Cerebellar nuclear complex (tissue), 1 donor: ENCODE data around the gene SUGP2.
"Not testable (repeated sequence)": the region's sequence is repeated elsewhere in the genome, so short reads cannot be mapped to it uniquely, and the experiment has no call there.

Experiments
- DNase-seq, 2 experiments: peaks; one replicate each; lab custom pipeline; 2025; lab: John Stamatoyannopoulos, UW

Gene SUGP2

GRCh38 chr19:19031891-19032290, 1.4 kb downstream of the SUGP2 start:
- DNase-seq = no peak

DNA sequence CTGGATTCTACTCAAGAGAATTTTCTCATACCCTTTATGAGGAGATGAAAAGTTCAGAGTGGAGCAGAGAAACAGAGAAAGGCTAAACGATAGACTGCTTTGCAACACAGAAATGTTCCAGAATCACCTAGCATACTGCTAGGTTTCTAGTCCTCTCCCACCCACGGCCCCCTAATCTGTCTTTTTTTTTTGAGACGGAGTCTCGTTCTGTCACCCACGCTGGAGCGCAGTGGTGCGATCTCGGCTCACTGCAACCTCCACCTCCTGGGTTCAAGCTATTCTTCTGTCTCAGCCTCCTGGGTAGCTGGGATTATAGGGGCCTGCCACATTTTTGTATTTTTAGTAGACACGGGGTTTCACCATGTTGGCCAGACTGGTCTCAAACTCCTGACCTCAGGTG, 4.8 kb downstream of the SUGP2 start:
- no peak for DNase-seq

DNA sequence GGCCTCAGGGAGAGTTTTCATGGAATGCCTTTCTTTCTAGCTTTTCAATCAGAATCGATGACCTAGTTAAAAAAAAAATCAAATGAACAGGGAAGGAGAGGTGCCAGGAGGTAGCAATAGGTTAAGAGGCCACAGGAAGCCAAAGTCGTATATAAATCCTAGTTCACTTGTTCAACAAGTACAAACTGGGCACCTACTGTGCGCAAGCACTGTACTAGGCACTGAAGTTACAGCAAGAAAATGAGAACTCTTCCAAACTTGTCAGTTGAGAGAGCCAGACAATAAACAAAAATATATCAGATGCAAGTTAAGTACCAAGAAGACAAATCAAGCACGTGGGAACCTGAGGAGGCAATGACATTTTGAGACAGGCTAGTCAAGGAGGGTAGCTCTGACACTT, 6.1 kb downstream of the SUGP2 start:
- DNase-seq = no peak

DNA sequence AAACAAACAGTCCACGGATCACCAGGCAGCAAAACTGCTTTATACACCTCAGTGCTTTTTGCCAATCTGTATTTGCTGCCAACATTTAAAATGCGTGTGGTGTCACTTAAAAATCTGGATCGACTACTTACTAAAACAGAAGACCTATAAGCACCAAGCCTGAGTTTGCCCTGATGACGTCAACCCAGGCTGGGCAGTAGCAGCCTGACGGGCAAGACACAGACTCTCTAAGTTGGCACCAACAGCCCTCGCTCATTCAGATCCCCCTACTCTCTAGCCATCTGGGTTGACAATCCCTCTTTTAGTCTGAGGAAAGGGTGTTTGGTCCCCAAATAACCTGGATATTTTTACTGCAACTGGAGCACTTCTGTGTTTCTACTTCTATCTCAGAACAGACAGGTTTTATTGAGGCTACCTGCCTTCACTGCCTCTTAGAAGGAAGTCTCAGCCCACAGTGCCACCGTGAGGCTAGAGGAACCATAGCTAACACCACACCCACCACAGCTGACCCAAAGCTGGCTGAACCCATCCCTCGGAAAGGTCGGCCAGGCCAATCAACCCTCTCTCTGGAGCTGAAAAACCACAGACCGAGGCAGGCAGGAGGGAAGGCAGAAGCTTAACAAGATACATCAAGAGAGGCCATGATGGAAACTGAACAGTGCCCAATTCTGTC, 6.9 kb downstream of the SUGP2 start:
- DNase-seq = no peak

DNA sequence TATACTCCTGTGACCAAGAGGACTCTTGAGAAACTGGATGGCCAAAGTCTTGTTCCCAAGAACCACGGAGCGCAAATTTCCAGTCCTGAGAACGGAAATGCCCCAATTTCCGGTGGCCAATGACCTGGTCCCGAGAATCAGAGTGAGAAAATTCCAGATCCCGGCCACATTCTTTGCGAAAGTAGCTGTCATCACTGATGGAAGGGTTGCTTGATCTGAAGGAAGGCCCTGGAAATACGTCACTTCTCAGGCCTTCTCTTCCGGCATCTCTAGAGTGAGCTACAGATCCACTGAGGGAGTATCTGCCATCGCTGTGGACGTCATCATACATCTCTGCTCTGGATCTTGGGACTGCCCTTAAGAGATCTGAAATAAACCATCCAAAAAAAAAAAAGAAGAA, 7.5 kb downstream of the SUGP2 start:
- no peak for DNase-seq

GRCh38 chr19:19023376-19023775, 9.9 kb downstream of the SUGP2 start:
- DNase-seq = not testable (repeated sequence)

- no peak for DNase-seq
Measured at GRCh38 chr19:19022380-19022961, 10.8 kb downstream of the SUGP2 start.

- DNase-seq = no peak
Measured at GRCh38 chr19:19021115-19021514, 12.2 kb downstream of the SUGP2 start.

GRCh38 chr19:19010551-19010950, 22.8 kb downstream of the SUGP2 start:
- no peak for DNase-seq

- DNase-seq = no peak
Measured at GRCh38 chr19:19009951-19010350, 23.4 kb downstream of the SUGP2 start.

DNA sequence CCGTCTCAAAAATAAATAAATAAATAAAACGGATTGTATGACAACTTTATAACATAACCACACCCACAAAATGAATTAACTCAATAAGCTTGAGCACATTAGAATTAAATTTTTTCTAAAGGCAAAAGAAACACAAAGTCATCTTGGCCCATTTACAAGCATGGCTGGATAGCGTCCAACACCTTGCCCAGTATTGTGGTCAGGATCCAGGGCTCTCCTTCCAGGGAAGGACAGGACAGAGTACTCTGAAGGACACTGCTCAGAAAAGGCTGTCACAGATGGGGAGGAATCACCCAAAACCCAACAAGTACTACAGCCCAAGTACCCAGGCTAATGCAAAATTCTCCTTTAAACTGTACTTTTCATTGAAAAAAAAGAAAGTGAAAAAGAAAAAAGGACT, 27.1 kb downstream of the SUGP2 start:
- no peak for DNase-seq

DNA sequence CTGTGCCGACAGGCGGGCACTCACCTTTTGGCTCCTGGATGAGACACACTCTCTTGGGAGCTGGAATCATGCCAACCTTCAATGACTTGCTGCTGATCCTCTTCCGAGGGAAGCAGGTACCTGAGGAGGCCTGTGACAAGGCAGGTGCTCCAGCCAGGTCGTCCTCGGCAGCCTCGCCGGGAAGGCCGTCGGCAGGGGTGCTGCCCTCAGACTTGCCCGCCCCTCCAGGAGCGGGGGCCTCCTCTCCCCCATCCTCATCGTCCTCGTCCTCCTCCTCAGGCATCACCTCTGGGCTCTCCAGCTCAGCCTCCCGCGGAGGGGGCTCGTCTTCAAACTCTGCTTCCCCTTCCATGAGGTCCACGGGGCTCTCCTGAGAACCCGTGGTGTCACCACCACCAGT, 29.2 kb downstream of the SUGP2 start:
- no peak for DNase-seq

- DNase-seq = no peak
Measured at GRCh38 chr19:18999896-19000620, 33.3 kb downstream of the SUGP2 start.

- no peak for DNase-seq
Measured at GRCh38 chr19:18999016-18999758, 34.1 kb downstream of the SUGP2 start.

DNA sequence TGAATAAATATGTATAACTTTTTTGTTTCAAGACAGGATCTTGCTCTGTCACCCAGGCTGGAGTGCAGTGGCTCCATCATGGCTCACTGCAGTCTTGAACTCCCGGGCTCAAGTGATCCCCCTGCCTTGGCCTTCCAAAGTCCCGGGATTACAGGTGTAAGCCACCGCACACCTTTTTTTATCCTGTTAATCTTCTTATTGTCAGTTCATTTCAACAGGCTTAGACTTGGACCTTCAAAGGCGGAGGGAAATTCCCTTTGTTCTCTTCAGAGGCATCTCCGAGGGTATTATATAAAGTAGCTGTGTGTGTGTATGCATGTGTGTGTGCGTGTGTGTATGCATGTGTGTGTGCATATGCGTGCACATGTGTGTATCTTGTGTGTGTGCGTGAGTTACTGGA, 35.0 kb downstream of the SUGP2 start:
- DNase-seq = no peak

- DNase-seq = no peak
Measured at GRCh38 chr19:18996796-18997394, 36.4 kb downstream of the SUGP2 start.

- no peak for DNase-seq
Measured at GRCh38 chr19:18996351-18996750, 37.0 kb downstream of the SUGP2 start.

- DNase-seq = no peak
Measured at GRCh38 chr19:18995804-18996241, 37.5 kb downstream of the SUGP2 start.

GRCh38 chr19:18993115-18993514, 40.2 kb downstream of the SUGP2 start:
- no peak for DNase-seq

GRCh38 chr19:18992696-18993095, 40.6 kb downstream of the SUGP2 start:
- no peak for DNase-seq

- DNase-seq = no peak
Measured at GRCh38 chr19:18991468-18991867, 41.8 kb downstream of the SUGP2 start.

- DNase-seq = no peak
Measured at GRCh38 chr19:18991006-18991405, 42.3 kb downstream of the SUGP2 start.
